ENCODE measurements around the gene HDGFL2.

The HDGFL2 gene

DNA sequence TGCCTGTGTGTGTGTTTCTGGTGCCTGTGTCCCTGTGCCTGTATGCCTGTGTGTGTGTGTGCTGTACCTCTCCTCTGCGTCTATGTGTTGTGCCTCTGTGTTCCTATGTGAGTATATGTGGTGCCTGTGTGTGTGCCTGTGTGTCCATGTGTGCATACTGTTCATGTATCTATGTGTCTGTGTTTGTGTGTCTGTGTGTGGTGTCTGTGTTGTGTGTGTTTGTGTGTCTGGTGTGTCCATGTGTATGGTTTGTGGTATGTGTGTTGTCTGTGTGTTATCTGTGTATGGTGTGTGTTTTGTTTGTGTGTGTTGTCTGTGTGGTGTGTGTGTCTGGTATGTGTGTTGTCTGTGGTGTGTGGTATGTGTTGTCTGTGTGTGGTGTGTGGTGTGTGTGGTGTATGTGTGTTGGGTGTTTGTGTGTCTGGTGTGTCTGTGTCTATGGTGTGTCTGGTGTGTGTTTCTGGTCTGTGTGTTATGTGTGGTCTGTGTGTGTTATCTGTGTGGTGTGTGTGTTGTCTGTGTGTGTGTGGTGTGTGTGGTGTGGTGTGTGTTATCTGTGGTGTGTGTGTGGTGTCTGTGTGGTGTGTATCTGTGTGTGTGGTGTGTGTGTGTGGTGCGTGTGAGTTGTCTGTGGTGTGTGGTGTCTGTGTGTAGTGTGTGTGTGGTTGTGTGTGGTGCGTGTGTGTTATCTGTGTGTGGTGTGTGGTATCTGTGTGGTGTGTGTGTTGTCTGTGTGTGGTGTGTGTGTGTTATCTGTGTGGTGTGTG, 20.4 kb downstream of the HDGFL2 start:
- CTCF ChIA-PET, result interaction anchor here (0.7 kb wide), 1 partner anchor 127 kb away, joined by 3 read pairs; no protein-coding TSS in a partner anchor
- POLR2A ChIA-PET (ENCODE audit: low non-redundant PET), result no interaction called here
- DNase-seq (ENCODE audit: low spot score), result no peak
- no peak for TF ChIP-seq CTCF (conservative IDR thresholded peaks at IDR 0.05; ENCODE audit: low read depth)
- H3K27ac ChIP-seq, result peak overlapping the region; percentile 36

- POLR2A ChIA-PET (ENCODE audit: low non-redundant PET), result no interaction called here
- no peak for TF ChIP-seq CTCF (conservative IDR thresholded peaks at IDR 0.05; ENCODE audit: low read depth)
Observed at GRCh38 chr19:4493104-4493928, 21.2 kb downstream of the HDGFL2 start.

GRCh38 chr19:4493929-4494690, 22.0 kb downstream of the HDGFL2 start:
- 0 out of 2 replicates have a peak overlapping the region, but pooled peaks have one; percentile 9 for H3K27ac ChIP-seq
- CTCF ChIA-PET, result no interaction called here
- TF ChIP-seq CTCF (conservative IDR thresholded peaks at IDR 0.05; ENCODE audit: low read depth), result no peak
- no peak for DNase-seq (ENCODE audit: low spot score)
- POLR2A ChIA-PET (ENCODE audit: low non-redundant PET), result no interaction called here

More at GRCh38 chr19:4493104-4493928, 21.2 kb downstream of the HDGFL2 start:
- CTCF ChIA-PET, result interaction anchor here (0.7 kb wide), 1 partner anchor 128 kb away, joined by 3 read pairs; no protein-coding TSS in a partner anchor
- no peak for DNase-seq (ENCODE audit: low spot score)
- H3K27ac ChIP-seq, result no peak overlapping the region; the same call in 1 of the 2 replicates

DNA sequence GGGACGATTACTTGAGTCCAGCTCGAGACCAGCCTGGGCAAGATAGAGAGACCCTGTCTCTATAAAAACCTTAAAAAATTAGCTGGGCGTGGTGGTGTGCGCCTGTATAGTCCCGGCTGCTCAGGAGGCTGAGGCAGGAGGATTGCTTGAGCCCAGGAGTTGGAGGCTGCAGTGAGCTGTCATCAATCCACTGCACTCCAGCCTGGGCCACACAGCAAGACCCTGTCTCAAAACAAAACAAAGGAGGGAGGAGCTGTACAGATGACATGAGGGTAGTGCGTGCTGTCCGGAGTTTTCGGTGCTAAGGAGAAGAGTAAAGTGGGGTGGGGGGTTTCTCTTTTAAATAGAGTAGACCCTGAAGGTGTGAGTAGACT, 22.6 kb downstream of the HDGFL2 start:
- no peak for DNase-seq (ENCODE audit: low spot score)
- CTCF ChIA-PET, result no interaction called here
- no peak for TF ChIP-seq CTCF (conservative IDR thresholded peaks at IDR 0.05; ENCODE audit: low read depth)

GRCh38 chr19:4495471-4495870, 23.4 kb downstream of the HDGFL2 start:
- POLR2A ChIA-PET (ENCODE audit: low non-redundant PET), result no interaction called here
- DNase-seq (ENCODE audit: low spot score), result peak; percentile 53
- CTCF ChIA-PET, result interaction anchor here (0.6 to 1.1 kb wide), 4 partner anchors 8 to 1103 kb away, joined by 3 to 6 read pairs (median 4); no protein-coding TSS in a partner anchor
- peak overlapping the region; percentile 9 for H3K27ac ChIP-seq
- TF ChIP-seq CTCF (conservative IDR thresholded peaks at IDR 0.05; ENCODE audit: low read depth), result peak; percentile 56

More for the DNA sequence above, 22.6 kb downstream of the HDGFL2 start:
- POLR2A ChIA-PET (ENCODE audit: low non-redundant PET), result no interaction called here
- 0 out of 2 replicates have a peak overlapping the region, but pooled peaks have one; percentile 9 for H3K27ac ChIP-seq

GRCh38 chr19:4496304-4496703, 24.2 kb downstream of the HDGFL2 start:
- ChIA-PET CTCF (interaction anchor here (0.6 kb wide), 1 partner anchor 493 kb away, joined by 3 read pairs; no protein-coding TSS in a partner anchor), POLR2A (ENCODE audit: low non-redundant PET) (interaction anchor here (0.6 kb wide), 1 partner anchor 24 kb away, joined by 3 read pairs; the partner anchor contains the start of gene HDGFL2)
- no peak overlapping the region; the same call in 1 of the 2 replicates for H3K27ac ChIP-seq
- no peak for DNase-seq (ENCODE audit: low spot score)
- no peak for TF ChIP-seq CTCF (conservative IDR thresholded peaks at IDR 0.05; ENCODE audit: low read depth)
